SU-DHL-6 (cell line): ENCODE data around the gene RGS17.
"Not testable (repeated sequence)": the region's sequence is repeated elsewhere in the genome, so short reads cannot be mapped to it uniquely, and the experiment has no call there.

Experiments used
- H2AFZ ChIP-seq: fragments of 200-600 bp; sonication (generic); 2 replicates; pipeline ENCODE4 v1.6.1; 2014; ENCODE audit warnings: low read depth, mild to moderate bottlenecking, moderate library complexity, mixed read lengths, antibody characterized with exemption, low read length; ENCODE audit not compliant: severe bottlenecking
- H3F3A ChIP-seq: fragments of 200-600 bp; shearing (Covaris generic); 2 replicates; pipeline ENCODE4 v1.6.0; 2016; ENCODE audit warnings: antibody characterized with exemption, mild to moderate bottlenecking; ENCODE audit not compliant: insufficient read depth
- H3K27ac ChIP-seq: fragments of 200-600 bp; sonication (generic); 2 replicates; pipeline ENCODE4 v1.5.1; 2016; ENCODE audit warnings: low read depth, mild to moderate bottlenecking, low read length, moderate library complexity, mixed read lengths
- H3K27me3 ChIP-seq: fragments of 200-600 bp; sonication (generic), shearing (Covaris generic); 2 replicates; pipeline ENCODE4 v1.6.0; 2014; ENCODE audit warnings: mild to moderate bottlenecking, low read length
- H3K36me3 ChIP-seq: fragments of 200-600 bp; sonication (generic); 2 replicates; pipeline ENCODE4 v1.6.1; 2014; ENCODE audit warnings: mild to moderate bottlenecking, low read length, mixed read lengths
- H3K4me2 ChIP-seq: fragments of 300-600, 200-600 bp; shearing (Covaris generic), sonication (generic); 2 replicates; pipeline ENCODE4 v1.6.0; 2014; ENCODE audit warnings: low read length, low read depth, mild to moderate bottlenecking; ENCODE audit not compliant: poor library complexity, severe bottlenecking
- H3K4me3 ChIP-seq: fragments of 200-600 bp; sonication (generic); 2 replicates; pipeline ENCODE4 v1.5.1; 2014; ENCODE audit warnings: antibody characterized with exemption, low read length, mild to moderate bottlenecking, mixed read lengths; ENCODE audit not compliant: insufficient read depth, poor library complexity, severe bottlenecking
- H3K79me2 ChIP-seq: fragments of 200-600 bp; sonication (generic); 2 replicates; pipeline ENCODE4 v1.6.1; 2014; ENCODE audit warnings: mild to moderate bottlenecking, low read length, moderate library complexity; ENCODE audit not compliant: insufficient read depth
- H3K9ac ChIP-seq: fragments of 200-600 bp; sonication (generic); 2 replicates; pipeline ENCODE4 v1.7.0; 2014; ENCODE audit warnings: mild to moderate bottlenecking, low read length
- H3K9me2 ChIP-seq: fragments of 200-600 bp; sonication (generic); replicated peaks from 2 replicates; pipeline ENCODE4 v1.6.1; 2014; ENCODE audit warnings: low read length; ENCODE audit not compliant: insufficient read depth
- H3K9me3 ChIP-seq: fragments of 200-600 bp; sonication (generic); 2 replicates; pipeline ENCODE4 v1.6.1; 2014; ENCODE audit warnings: low read length, mixed read lengths; ENCODE audit not compliant: insufficient read depth
- H4K20me1 ChIP-seq: fragments of 200-600 bp; sonication (generic); 2 replicates; pipeline ENCODE4 v1.6.1; 2014; ENCODE audit warnings: low read depth, mild to moderate bottlenecking, antibody characterized with exemption, low read length, moderate library complexity, mixed read lengths
- CTCF ChIP-seq: fragments of 200-600 bp; sonication (generic); IDR thresholded peaks from one replicate; pipeline ENCODE4 v1.5.1; 2017; ENCODE audit warnings: antibody characterized with exemption, mild to moderate bottlenecking, low read length, moderate library complexity; ENCODE audit not compliant: insufficient read depth, poor library complexity, severe bottlenecking
- EZH2phosphoT487 ChIP-seq: fragments of 200-600 bp; sonication (generic), shearing (Covaris generic); conservative IDR thresholded peaks from 2 replicates; pipeline ENCODE4 v1.6.1; 2018; ENCODE audit warnings: mild to moderate bottlenecking, antibody characterized with exemption, low read length, moderate library complexity, mixed read lengths

The RGS17 gene

GRCh38 chr6:153143200-153143599, 12.1 kb upstream of the RGS17 start:
- no peaks in the 10 kb centered on the region for H3K27me3 ChIP-seq
- H4K20me1 ChIP-seq, result no peaks in the 10 kb centered on the region
- H3K9ac ChIP-seq, result no peak overlapping the region
- no peak overlapping the region for H2AFZ ChIP-seq
- H3K4me3 ChIP-seq, result no peak overlapping the region
- H3K9me2 ChIP-seq, result no peaks in the 10 kb centered on the region
- TF ChIP-seq EZH2phosphoT487 (no peak), CTCF (no peak)
- H3K9me3 ChIP-seq, result no peaks in the 10 kb centered on the region
- H3K27ac ChIP-seq, result no peak overlapping the region
- no peaks in the 10 kb centered on the region for H3K79me2 ChIP-seq
- H3F3A ChIP-seq, result no peaks in the 10 kb centered on the region
- H3K36me3 ChIP-seq, result no peaks in the 10 kb centered on the region
- H3K4me2 ChIP-seq, result no peak overlapping the region

GRCh38 chr6:153140299-153140698, 9.2 kb upstream of the RGS17 start:
- Histone ChIP-seq H3K4me3 (no peak overlapping the region), H3K27me3 (no peaks in the 10 kb centered on the region), H4K20me1 (no peaks in the 10 kb centered on the region), H3K9me2 (no peaks in the 10 kb centered on the region), H3K79me2 (no peaks in the 10 kb centered on the region), H3K9ac (no peak overlapping the region), H3K4me2 (no peak overlapping the region), H3F3A (no peaks in the 10 kb centered on the region), H2AFZ (no peak overlapping the region), H3K36me3 (no peaks in the 10 kb centered on the region), H3K27ac (no peak overlapping the region), H3K9me3 (no peaks in the 10 kb centered on the region)
- TF ChIP-seq EZH2phosphoT487 (no peak), CTCF (no peak)

- Histone ChIP-seq H3K36me3 (no peaks in the 10 kb centered on the region), H3K4me2 (no peak overlapping the region), H4K20me1 (no peaks in the 10 kb centered on the region), H2AFZ (no peak overlapping the region), H3K27ac (no peak overlapping the region), H3F3A (no peaks in the 10 kb centered on the region), H3K9me2 (no peaks in the 10 kb centered on the region), H3K4me3 (no peak overlapping the region), H3K9ac (no peak overlapping the region), H3K79me2 (no peaks in the 10 kb centered on the region), H3K27me3 (no peaks in the 10 kb centered on the region), H3K9me3 (no peaks in the 10 kb centered on the region)
- no peak for TF ChIP-seq CTCF
Measured at GRCh38 chr6:153138930-153139329, 7.8 kb upstream of the RGS17 start.

GRCh38 chr6:153135681-153136080, 4.6 kb upstream of the RGS17 start:
- Histone ChIP-seq H3K27me3 (no peaks in the 10 kb centered on the region), H3K9me3 (no peaks in the 10 kb centered on the region), H3K4me3 (no peak overlapping the region), H3F3A (no peaks in the 10 kb centered on the region), H3K4me2 (no peak overlapping the region), H3K27ac (no peak overlapping the region), H4K20me1 (no peaks in the 10 kb centered on the region), H3K9me2 (no peaks in the 10 kb centered on the region), H3K79me2 (no peaks in the 10 kb centered on the region), H3K9ac (no peak overlapping the region), H2AFZ (no peak overlapping the region), H3K36me3 (no peaks in the 10 kb centered on the region)
- TF ChIP-seq EZH2phosphoT487 (no peak), CTCF (no peak)

GRCh38 chr6:153133667-153134066, 2.6 kb upstream of the RGS17 start:
- H3K36me3 ChIP-seq, H3K27ac ChIP-seq, H3K4me3 ChIP-seq, H2AFZ ChIP-seq, H3K27me3 ChIP-seq, H3K9me3 ChIP-seq, H3K4me2 ChIP-seq, H3K9ac ChIP-seq, H3F3A ChIP-seq, H4K20me1 ChIP-seq, H3K9me2 ChIP-seq, H3K79me2 ChIP-seq: not testable (repeated sequence)
